BLaER1 treated with 17β-estradiol and CSF1 and Interleukin-3, amounts not matched to agents 10 nM and 100 nM (cell line): ENCODE measurements around the gene MED12L.
A peak's percentile ranks its signal among the peaks of the same experiment; 100 is the strongest.

Experiments
- H3K27ac ChIP-seq, 11 experiments: shearing (Covaris generic); formaldehyde crosslinking; 2 replicates each; pipeline ENCODE4 v1.8.1; 2022
- H3K27me3 ChIP-seq, 11 experiments: shearing (Covaris generic); formaldehyde crosslinking; 2 replicates each; pipeline ENCODE4 v1.8.1; 2022
- H3K36me3 ChIP-seq, 11 experiments: shearing (Covaris generic); formaldehyde crosslinking; 2 replicates each; pipeline ENCODE4 v1.8.1; 2022
- H3K4me1 ChIP-seq, 10 experiments: shearing (Covaris generic); formaldehyde crosslinking; 2 replicates each; pipeline ENCODE4 v1.8.1; 2022
- H3K4me2 ChIP-seq, 11 experiments: shearing (Covaris generic); formaldehyde crosslinking; 2 replicates each; pipeline ENCODE4 v1.8.1; 2022
- H3K4me3 ChIP-seq, 10 experiments: shearing (Covaris generic); formaldehyde crosslinking; 2 replicates each; pipeline ENCODE4 v1.8.1; 2022
- H3K9ac ChIP-seq, 11 experiments: shearing (Covaris generic); formaldehyde crosslinking; 2 replicates each; pipeline ENCODE4 v1.8.1; 2022
- H3K9me3 ChIP-seq, 11 experiments: shearing (Covaris generic); formaldehyde crosslinking; replicated peaks in 1 of 11; 2 replicates each; pipeline ENCODE4 v1.8.1; 2022
- H4K20me1 ChIP-seq, 11 experiments: shearing (Covaris generic); formaldehyde crosslinking; 2 replicates each; pipeline ENCODE4 v1.8.1; 2022
- Cebpa-rat ChIP-seq, 11 experiments: shearing (Covaris generic); IDR thresholded peaks; 2 replicates each; pipeline ENCODE4 v1.8.1; 2022

MED12L gene

DNA sequence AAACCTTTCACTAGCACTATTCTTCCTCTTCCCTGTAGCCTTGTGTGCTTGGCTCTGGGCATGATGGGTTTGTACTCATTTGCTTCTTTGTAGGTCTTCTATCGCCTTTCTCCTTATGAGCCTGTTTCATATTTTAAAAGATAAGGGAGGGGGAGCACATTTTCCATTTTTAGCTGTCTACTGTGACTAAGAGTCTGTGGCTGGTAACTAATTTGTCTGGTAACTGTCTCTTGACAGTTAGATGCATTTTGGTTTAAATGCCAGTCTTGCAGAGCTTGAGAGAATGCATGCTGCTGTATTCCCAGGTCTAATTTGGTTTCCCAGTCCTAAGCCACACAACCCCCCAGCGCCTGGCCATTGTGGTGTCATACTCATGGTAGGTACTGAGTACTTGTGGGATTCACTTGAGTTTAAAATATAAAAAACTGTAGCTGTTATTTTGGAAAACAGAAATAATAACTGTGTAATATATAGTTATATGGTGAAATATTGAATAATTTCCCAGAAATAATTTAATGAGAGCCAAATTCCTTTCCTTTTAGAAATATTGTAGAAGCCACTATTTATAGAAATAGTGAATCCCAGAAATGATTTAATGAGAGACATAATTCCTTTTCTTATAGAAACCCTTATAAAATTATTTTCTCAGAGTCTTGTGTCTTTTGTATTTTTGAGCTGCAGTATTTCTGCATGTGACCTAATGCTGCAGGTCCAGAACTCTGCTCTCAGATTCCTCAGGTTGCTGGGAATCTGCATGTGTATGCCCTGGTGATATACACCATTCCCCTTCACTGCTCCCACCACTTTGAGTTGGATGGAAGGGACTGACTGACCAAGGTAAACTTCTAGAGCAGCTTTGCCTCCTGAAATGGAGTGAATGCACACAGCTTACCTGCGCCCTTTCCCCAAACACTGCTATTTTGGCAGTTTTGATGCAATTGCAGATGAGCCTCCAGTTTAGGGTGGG lies 131.5 kb downstream of the MED12L start:
- no peak for TF ChIP-seq Cebpa-rat (IDR thresholded peaks at IDR 0.05)
- H3K4me2 ChIP-seq, result peak overlapping the region in 1 of 11 experiments; percentile 9; a peak in 1 of 22 replicates
- no peak overlapping the region for H3K27ac ChIP-seq
- peaks cover 9 to 20% (median 16%) of the 10 kb centered on the region in 11 experiments; a peak in 21 of 22 replicates for H3K9me3 ChIP-seq
- H3K4me1 ChIP-seq, result peaks cover 0 to 17% (median 1%) of the 10 kb centered on the region in 10 experiments; a peak in 5 of 20 replicates
- H4K20me1 ChIP-seq, result no peaks in the 10 kb centered on the region
- no peak overlapping the region for H3K9ac ChIP-seq
- H3K36me3 ChIP-seq, result peaks cover 0 to 16% (median 0%) of the 10 kb centered on the region in 11 experiments; a peak in 7 of 22 replicates
- no peaks in the 10 kb centered on the region for H3K27me3 ChIP-seq
- no peak overlapping the region for H3K4me3 ChIP-seq

DNA sequence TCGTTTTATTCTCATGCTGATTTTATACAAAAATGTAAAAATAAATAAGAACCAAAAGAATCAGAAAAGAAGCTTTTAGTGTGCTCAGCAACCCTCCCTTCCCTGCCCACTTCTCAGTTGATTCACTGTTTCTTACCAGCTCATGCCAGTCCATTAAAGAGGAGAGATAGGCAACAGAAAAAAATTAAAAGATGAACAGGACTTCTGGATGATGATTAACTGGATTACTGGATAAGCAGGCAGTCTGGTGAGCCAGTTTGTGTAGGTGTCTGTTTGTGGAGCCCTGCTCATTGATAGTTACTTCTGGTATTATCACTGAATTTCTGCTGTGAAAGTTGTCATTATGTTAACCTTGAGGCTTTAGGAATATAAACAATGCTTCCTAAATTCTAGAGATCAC lies 132.7 kb downstream of the MED12L start:
- H4K20me1 ChIP-seq, result no peaks in the 10 kb centered on the region
- no peak overlapping the region for H3K4me3 ChIP-seq
- H3K27ac ChIP-seq, result no peak overlapping the region
- H3K4me2 ChIP-seq, result no peak overlapping the region
- H3K9me3 ChIP-seq, result peaks cover 16 to 30% (median 24%) of the 10 kb centered on the region in 11 experiments; a peak in 21 of 22 replicates
- H3K27me3 ChIP-seq, result no peaks in the 10 kb centered on the region
- no peak for TF ChIP-seq Cebpa-rat (IDR thresholded peaks at IDR 0.05)
- H3K4me1 ChIP-seq, result peaks cover 0 to 15% (median 1%) of the 10 kb centered on the region in 10 experiments; a peak in 5 of 20 replicates
- peaks cover 0 to 17% (median 0%) of the 10 kb centered on the region in 11 experiments; a peak in 7 of 22 replicates for H3K36me3 ChIP-seq
- H3K9ac ChIP-seq, result no peak overlapping the region

DNA sequence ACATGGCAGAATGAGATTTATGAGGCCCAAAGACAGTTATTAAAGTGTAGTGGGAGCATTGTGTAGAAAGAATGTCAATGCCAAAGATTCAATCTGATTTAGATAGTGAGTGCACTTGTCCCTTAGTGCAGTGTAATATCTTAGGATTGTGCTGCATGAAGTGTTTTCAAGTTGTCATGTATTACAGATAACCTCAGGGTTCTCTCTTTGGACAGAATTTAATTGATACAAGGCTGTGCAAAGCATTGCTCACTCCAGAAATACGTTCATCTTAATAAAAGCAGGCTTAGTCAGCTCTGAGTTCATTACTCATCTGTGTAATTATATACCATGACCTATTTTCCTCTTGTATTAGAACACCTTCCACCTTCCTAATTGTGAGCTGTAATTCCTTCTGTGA lies 133.6 kb downstream of the MED12L start:
- H4K20me1 ChIP-seq, result no peaks in the 10 kb centered on the region
- no peaks in the 10 kb centered on the region for H3K27me3 ChIP-seq
- H3K9me3 ChIP-seq, result peaks cover 16 to 32% (median 26%) of the 10 kb centered on the region in 11 experiments; a peak in 21 of 22 replicates
- H3K4me1 ChIP-seq, result peaks cover 0 to 10% (median 1%) of the 10 kb centered on the region in 10 experiments; a peak in 4 of 20 replicates
- H3K27ac ChIP-seq, result no peak overlapping the region
- H3K36me3 ChIP-seq, result peaks cover 0 to 17% (median 0%) of the 10 kb centered on the region in 11 experiments; a peak in 7 of 22 replicates
- no peak for TF ChIP-seq Cebpa-rat (IDR thresholded peaks at IDR 0.05)
- H3K4me3 ChIP-seq, result no peak overlapping the region
- no peak overlapping the region for H3K4me2 ChIP-seq
- no peak overlapping the region for H3K9ac ChIP-seq

DNA sequence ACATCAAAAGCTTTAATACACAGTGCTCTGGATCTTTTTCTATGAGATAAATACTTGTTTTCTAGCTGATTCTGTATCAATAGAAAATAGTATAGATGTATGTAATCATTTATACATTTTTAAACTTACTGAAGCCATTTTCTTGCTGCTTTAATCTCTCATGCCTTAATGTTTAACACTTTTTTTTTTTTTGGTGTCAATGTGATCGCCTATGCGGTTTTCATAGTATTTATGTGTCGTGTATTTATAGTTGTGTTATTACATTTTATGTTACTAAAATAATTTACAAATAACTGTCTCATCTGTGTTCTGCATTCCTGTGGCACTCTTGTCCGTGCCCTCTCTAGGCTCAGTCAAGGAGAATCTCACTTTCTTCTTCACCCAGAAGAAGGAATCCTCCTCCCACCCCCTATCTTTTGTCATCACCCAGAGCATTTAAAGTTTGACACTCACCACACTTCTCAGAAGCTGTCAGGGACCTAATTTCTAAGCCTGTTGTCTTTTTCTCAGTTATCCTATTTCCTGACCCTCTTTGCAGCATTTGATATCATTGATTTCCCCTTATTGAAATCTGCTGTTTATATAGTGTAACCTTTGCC lies 138.9 kb downstream of the MED12L start:
- H3K27me3 ChIP-seq, result no peaks in the 10 kb centered on the region
- peaks cover 31 to 44% (median 36%) of the 10 kb centered on the region in 10 experiments for H3K4me1 ChIP-seq
- H3K36me3 ChIP-seq, result peaks cover 0 to 17% (median 0%) of the 10 kb centered on the region in 11 experiments; a peak in 7 of 22 replicates
- H3K27ac ChIP-seq, result no peak overlapping the region
- H3K4me3 ChIP-seq, result no peak overlapping the region
- no peaks in the 10 kb centered on the region for H4K20me1 ChIP-seq
- no peak for TF ChIP-seq Cebpa-rat (IDR thresholded peaks at IDR 0.05)
- peaks cover 16 to 32% (median 26%) of the 10 kb centered on the region in 11 experiments; a peak in 21 of 22 replicates for H3K9me3 ChIP-seq
- no peak overlapping the region for H3K9ac ChIP-seq
- no peak overlapping the region for H3K4me2 ChIP-seq

DNA sequence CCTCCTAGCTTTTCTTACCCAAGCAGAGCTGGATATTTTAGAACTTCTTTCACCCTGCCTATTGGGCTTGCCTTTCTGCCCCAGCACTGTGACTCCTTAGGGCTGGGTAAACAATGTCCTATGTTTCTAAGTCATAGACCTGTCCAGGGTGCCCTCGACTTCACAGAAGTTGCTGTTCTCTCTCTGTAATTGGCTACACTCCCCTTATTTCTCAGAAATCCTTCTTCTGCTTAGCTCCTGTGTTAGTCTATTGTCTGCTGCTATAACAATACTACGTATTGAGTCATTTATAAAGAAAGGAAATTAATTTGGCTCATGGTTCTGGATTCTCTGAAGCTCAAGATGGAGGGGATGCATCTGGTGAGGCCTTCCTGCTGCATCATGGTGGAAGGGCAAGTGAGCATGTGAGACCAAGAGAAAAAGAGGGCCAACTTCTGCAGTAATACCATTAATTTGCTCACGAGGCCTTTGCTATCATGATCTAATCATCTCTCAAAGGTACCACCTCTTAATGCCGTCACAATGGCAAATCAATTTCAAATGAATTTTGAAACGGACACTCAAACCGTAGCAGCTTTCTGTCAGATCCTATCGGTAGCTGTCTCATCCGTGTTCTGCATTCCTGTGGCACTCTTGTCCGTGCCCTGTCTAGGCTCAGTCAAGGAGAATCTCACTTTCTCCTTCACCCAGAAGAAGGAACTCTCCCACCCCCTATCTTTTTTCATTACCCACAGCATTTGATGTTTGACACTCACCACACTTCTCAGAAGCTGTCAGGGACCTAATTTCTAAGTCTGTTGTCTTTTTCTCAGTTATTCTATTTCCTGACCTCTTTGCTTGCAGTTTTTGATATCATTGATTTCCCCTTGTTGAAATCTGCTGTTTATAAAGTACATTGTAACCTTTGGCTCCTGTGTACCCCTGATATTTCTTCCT lies 139.8 kb downstream of the MED12L start:
- Histone ChIP-seq H3K36me3 (peaks cover 0 to 17% (median 0%) of the 10 kb centered on the region in 11 experiments; a peak in 7 of 22 replicates), H3K27me3 (no peaks in the 10 kb centered on the region), H3K4me3 (no peak overlapping the region), H3K4me2 (peak overlapping the region in 5 of 11 experiments; percentile 23 to 71 (median 66); a peak in 8 of 22 replicates), H3K9ac (no peak overlapping the region), H4K20me1 (no peaks in the 10 kb centered on the region), H3K27ac (peak overlapping the region in 9 of 11 experiments; percentile 18 to 69 (median 45); a peak in 12 of 22 replicates), H3K4me1 (peaks cover 37 to 54% (median 43%) of the 10 kb centered on the region in 10 experiments), H3K9me3 (peaks cover 16 to 30% (median 24%) of the 10 kb centered on the region in 11 experiments; a peak in 21 of 22 replicates)
- no peak for TF ChIP-seq Cebpa-rat (IDR thresholded peaks at IDR 0.05)

DNA sequence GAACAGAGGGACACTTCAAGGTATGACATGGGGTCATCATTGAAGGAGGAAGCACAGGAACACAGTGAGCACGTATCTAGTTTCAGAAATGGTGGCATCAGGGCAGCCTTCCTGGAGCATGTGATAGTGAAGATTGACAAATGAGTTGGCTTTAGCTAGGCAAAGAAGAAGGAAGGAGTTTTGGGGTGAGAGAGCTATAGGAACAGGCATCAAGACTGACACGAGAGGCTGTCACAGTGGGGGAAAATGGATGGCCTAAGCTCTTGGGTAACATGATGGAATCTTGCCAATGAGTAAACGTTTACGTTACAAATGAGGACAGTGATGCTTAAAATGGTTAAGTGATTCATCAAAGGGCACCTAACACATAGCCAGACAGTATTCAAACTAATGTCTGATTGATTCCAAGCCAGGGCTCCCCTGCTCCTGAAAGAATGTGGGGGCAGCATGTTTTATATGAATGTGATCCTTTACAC lies 140.7 kb downstream of the MED12L start:
- Histone ChIP-seq H3K4me1 (peaks cover 45 to 60% (median 51%) of the 10 kb centered on the region in 10 experiments), H3K9me3 (peaks cover 14 to 22% (median 15%) of the 10 kb centered on the region in 11 experiments; a peak in 21 of 22 replicates), H3K4me3 (no peak overlapping the region), H4K20me1 (no peaks in the 10 kb centered on the region), H3K27me3 (no peaks in the 10 kb centered on the region), H3K9ac (0 out of 22 replicates have a peak overlapping the region, but pooled peaks of 1 of the 11 experiments have one; percentile 47), H3K4me2 (peak overlapping the region in 9 of 11 experiments; percentile 19 to 71 (median 55); a peak in 18 of 22 replicates), H3K36me3 (peaks cover 0 to 13% (median 0%) of the 10 kb centered on the region in 11 experiments; a peak in 7 of 22 replicates), H3K27ac (peak overlapping the region in 9 of 11 experiments; percentile 21 to 69 (median 58); a peak in 12 of 22 replicates)
- no peak for TF ChIP-seq Cebpa-rat (IDR thresholded peaks at IDR 0.05)

DNA sequence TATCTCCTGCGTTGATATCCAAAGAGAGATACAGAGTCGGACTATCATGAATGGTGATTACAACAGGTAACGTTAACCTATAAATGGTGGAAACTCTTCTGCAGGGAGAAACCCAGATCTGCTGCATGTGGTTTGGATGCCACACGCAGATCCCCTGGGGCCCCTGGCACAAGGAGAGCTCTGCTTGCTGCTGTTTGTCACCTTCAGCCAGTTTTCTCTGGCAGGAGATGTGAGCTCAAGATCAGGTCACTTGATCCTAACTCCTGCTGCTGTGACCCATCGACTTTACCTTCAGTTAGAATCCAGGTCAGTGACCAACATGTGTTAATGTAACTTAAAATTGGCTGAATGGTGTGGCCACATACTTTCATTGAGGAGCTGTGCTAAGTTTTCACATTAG lies 141.4 kb downstream of the MED12L start:
- Histone ChIP-seq H3K4me2 (peak overlapping the region; percentile 18 to 71 (median 55); a peak in 20 of 22 replicates), H3K9ac (peak overlapping the region in 6 of 11 experiments; percentile 8 to 47 (median 25); a peak in 6 of 22 replicates), H3K36me3 (peaks cover 0 to 6% (median 0%) of the 10 kb centered on the region in 11 experiments; a peak in 3 of 22 replicates), H3K4me3 (no peak overlapping the region), H3K27ac (peak overlapping the region in 9 of 11 experiments; percentile 9 to 69 (median 58); a peak in 14 of 22 replicates), H3K4me1 (peaks cover 47 to 65% (median 55%) of the 10 kb centered on the region in 10 experiments), H3K27me3 (no peaks in the 10 kb centered on the region), H3K9me3 (peaks cover 7 to 15% (median 8%) of the 10 kb centered on the region in 11 experiments; a peak in 21 of 22 replicates), H4K20me1 (no peaks in the 10 kb centered on the region)
- no peak for TF ChIP-seq Cebpa-rat (IDR thresholded peaks at IDR 0.05)
